ENCODE data around the gene ACOX2. TPM values are rescaled to one million over a fixed set of nuclear protein-coding genes. Genes with fewer than 3 reads are reported as not detected.

The ACOX2 gene
- total and polyA plus RNA-seq, 2 of the 8 experiments (the other 6 are each of a cell fraction or from before 2014, with no cell fraction given), result 3.2 to 9.2 TPM

- no peak overlapping the region for H3K27ac ChIP-seq (ENCODE audit: low read depth, low read length)
- no peak overlapping the region for H4K91ac ChIP-seq (replicated peaks; ENCODE audit: insufficient read length, low read length)
- peaks cover 1 to 3% (median 3%) of the 10 kb centered on the region in 4 experiments; a peak in 4 of 7 replicates for H3K4me1 ChIP-seq (replicated peaks in 1 of 4; ENCODE audit: control insufficient read depth in 3 of 4, insufficient read depth in 4 of 4, low read length in 3 of 4)
- CTCF ChIA-PET (ENCODE audit: partially characterized antibody), result interaction anchor here (0.9 to 40.0 kb wide), 8 partner anchors 8 to 61 kb away, joined by 3 to 994 read pairs (median 8); no protein-coding TSS in a partner anchor
- no peak overlapping the region for H3K14ac ChIP-seq (ENCODE audit: insufficient read length)
- no peak overlapping the region for H2BK15ac ChIP-seq (ENCODE audit: low read length)
- H4K5ac ChIP-seq (ENCODE audit: insufficient read length, low read depth, low read length), result no peak overlapping the region
- POLR2A ChIA-PET (ENCODE audit: partially characterized antibody), result no interaction called here
- no peaks in the 10 kb centered on the region for H3K9me3 ChIP-seq (ENCODE audit: insufficient read depth in 2 of 2, low read depth in 1 of 2, low read length in 1 of 2)
- no peak overlapping the region for H2BK5ac ChIP-seq (ENCODE audit: low read depth, low read length)
- 78% methylated on average over 8 of the region's 8 CpGs; no CpG with 5 or more reads in 1 of the 2 experiments for WGBS, 2 experiments (ENCODE audit: extremely low coverage in 1 of 2, insufficient coverage in 1 of 2, insufficient read length in 1 of 2, insufficient replicate concordance in 2 of 2, low coverage in 1 of 2, low lambda C conversion rate in 2 of 2, missing lambda C conversion rate in 1 of 2)
- no peak overlapping the region for H2BK20ac ChIP-seq (ENCODE audit: low read length)
- H3K4me3 ChIP-seq (ENCODE audit: extremely low read depth in 1 of 4, insufficient read depth in 2 of 4, low read depth in 3 of 4, low read length in 4 of 4), result no peak overlapping the region
- DNase-seq (ENCODE audit: low read depth in 1 of 2, low spot score in 2 of 2) (no peak), FAIRE-seq (no peak)
- no peak overlapping the region for H2AK5ac ChIP-seq (ENCODE audit: low read depth, low read length)
- no peaks in the 10 kb centered on the region for H4K20me1 ChIP-seq (replicated peaks in 1 of 2; ENCODE audit: control insufficient read depth in 1 of 2, insufficient read depth in 2 of 2, low read length in 2 of 2)
- no peak overlapping the region for H2BK120ac ChIP-seq (replicated peaks; ENCODE audit: low read depth, low read length)
- H3K79me2 ChIP-seq (ENCODE audit: control insufficient read depth in 1 of 2, insufficient read depth in 2 of 2, low read length in 2 of 2), result no peaks in the 10 kb centered on the region
- H2BK12ac ChIP-seq (ENCODE audit: low read depth, low read length), result no peak overlapping the region
- H3K36me3 ChIP-seq (ENCODE audit: control insufficient read depth in 2 of 4, insufficient read depth in 4 of 4, low read length in 3 of 4), result no peaks in the 10 kb centered on the region
- H3K27me3 ChIP-seq (replicated peaks in 1 of 4; ENCODE audit: control insufficient read depth in 3 of 4, extremely low read depth in 1 of 4, insufficient read depth in 3 of 4, low read length in 3 of 4), result no peaks in the 10 kb centered on the region
- no peak overlapping the region for H3K4ac ChIP-seq (replicated peaks; ENCODE audit: insufficient read length, low read depth, low read length)
- H3K9ac ChIP-seq (replicated peaks in 1 of 4; ENCODE audit: extremely low read depth in 1 of 4, low read depth in 3 of 4, low read length in 3 of 4), result no peak overlapping the region
- no peaks in the 10 kb centered on the region for H3K79me1 ChIP-seq (ENCODE audit: low read depth, low read length)
- H3K23me2 ChIP-seq (ENCODE audit: low read depth, low read length), result no peaks in the 10 kb centered on the region
- H3K23ac ChIP-seq (ENCODE audit: insufficient read length), result no peak overlapping the region
- H2AFZ ChIP-seq (ENCODE audit: low read length), result no peak overlapping the region
- H3K56ac ChIP-seq (replicated peaks; ENCODE audit: insufficient read length, low read depth, low read length), result no peak overlapping the region
- H3K18ac ChIP-seq (ENCODE audit: extremely low read depth, low read length), result no peak overlapping the region
- H3K4me2 ChIP-seq (ENCODE audit: insufficient read depth in 1 of 2, low read depth in 2 of 2, low read length in 2 of 2), result no peak overlapping the region
- H4K8ac ChIP-seq (ENCODE audit: extremely low read depth, insufficient read depth, low read length), result no peak overlapping the region
- TF ChIP-seq MAFK (IDR thresholded peaks at IDR 0.05; ENCODE audit: low read depth, low read length) (no peak), POLR2A (IDR thresholded peaks at IDR 0.05; ENCODE audit: control extremely low read depth in 1 of 2, low read depth in 2 of 2, low read length in 2 of 2) (no peak), HDAC2 (IDR thresholded peaks at IDR 0.05; ENCODE audit: borderline replicate concordance in 1 of 2, low read depth in 2 of 2, low read length in 2 of 2) (no peak), MAX (IDR thresholded peaks at IDR 0.05) (no peak), SAP30 (IDR thresholded peaks at IDR 0.05; ENCODE audit: insufficient read depth, insufficient replicate concordance, low read length) (no peak), EGR1 (IDR thresholded peaks at IDR 0.05; ENCODE audit: borderline replicate concordance, low read depth, low read length) (no peak), JUND (IDR thresholded peaks at IDR 0.05; ENCODE audit: low read length) (no peak), CTCF (IDR thresholded peaks at IDR 0.05; ENCODE audit: control extremely low read depth in 1 of 3, insufficient read depth in 1 of 3, low read depth in 1 of 3, low read length in 3 of 3) (no peak), SP2 (IDR thresholded peaks at IDR 0.05; ENCODE audit: low read length) (no peak), NANOG (IDR thresholded peaks at IDR 0.05; ENCODE audit: insufficient read depth, low read depth, low read length, poor library complexity, severe bottlenecking) (no peak)
These were observed 39.1 kb upstream of the ACOX2 start for GRCh38 chr3:58575971-58576652.

All from H1 (cell line).